ENCODE measurements around the gene ATP6V1C2.

DNA sequence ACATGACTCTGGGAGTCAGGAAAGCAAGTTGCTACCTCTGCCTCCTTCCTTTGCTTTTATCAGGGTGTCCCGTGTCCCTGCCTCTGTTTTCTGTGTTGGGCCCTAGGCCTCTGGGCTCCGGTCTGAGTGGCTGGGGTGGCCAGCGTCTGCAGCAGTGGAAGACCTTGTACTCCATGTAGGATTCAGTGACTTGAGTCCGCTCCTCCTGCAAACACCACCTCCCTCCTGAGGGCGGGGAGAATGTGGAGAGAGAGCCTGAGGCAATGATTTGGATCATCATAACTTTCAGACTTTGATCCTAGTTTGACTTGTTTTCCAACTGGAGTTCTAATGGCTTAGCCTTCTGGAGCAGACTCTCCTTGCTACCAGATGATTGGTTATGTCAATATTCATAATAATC is 30.8 kb downstream of the ATP6V1C2 start:
- no peak for TF ChIP-seq POLR2A (IDR thresholded peaks at IDR 0.05; ENCODE audit: low read depth, low read length)
- TF ChIP-seq POLR2AphosphoS5 (IDR thresholded peaks at IDR 0.05; ENCODE audit: low read depth, low read length): no peak

All from GM12892 (cell line).